HFF-Myc (cell line): ENCODE results near the gene KCNJ15.

Experiments
- DNase-seq: peaks from one replicate; pipeline ENCODE4 v3.0.0-alpha.2; 2011; ENCODE audit warnings: low read depth; ENCODE audit errors: extremely low read depth
- H3K4me3 ChIP-seq: replicated peaks from 2 replicates; pipeline ENCODE4 v1.5.1; 2011; ENCODE audit warnings: low read depth, mild to moderate bottlenecking, control low read depth, low read length
- CTCF ChIP-seq: IDR thresholded peaks from 2 replicates; pipeline ENCODE4 v1.5.1; 2012; ENCODE audit warnings: mild to moderate bottlenecking, low read depth, low read length, control low read depth; ENCODE audit errors: missing control alignments

The KCNJ15 gene

GRCh38 chr21:38221594-38221993 is 35.2 kb upstream of the KCNJ15 start:
- TF ChIP-seq CTCF = no peak
- no peak for DNase-seq
- H3K4me3 ChIP-seq = no peak overlapping the region

GRCh38 chr21:38223893-38224540 is 32.8 kb upstream of the KCNJ15 start:
- DNase-seq = no peak
- TF ChIP-seq CTCF = no peak
- no peak overlapping the region for H3K4me3 ChIP-seq

GRCh38 chr21:38227401-38227800 is 29.4 kb upstream of the KCNJ15 start:
- H3K4me3 ChIP-seq = no peak overlapping the region
- DNase-seq = no peak

GRCh38 chr21:38228115-38228514 is 28.7 kb upstream of the KCNJ15 start:
- H3K4me3 ChIP-seq = no peak overlapping the region
- DNase-seq = no peak
- no peak for TF ChIP-seq CTCF

More at GRCh38 chr21:38227401-38227800, 29.4 kb upstream of the KCNJ15 start:
- TF ChIP-seq CTCF = no peak

GRCh38 chr21:38228537-38228936 is 28.3 kb upstream of the KCNJ15 start:
- H3K4me3 ChIP-seq = no peak overlapping the region

GRCh38 chr21:38229260-38229877 is 27.4 kb upstream of the KCNJ15 start:
- DNase-seq = no peak
- no peak overlapping the region for H3K4me3 ChIP-seq
- no peak for TF ChIP-seq CTCF

More at GRCh38 chr21:38228537-38228936, 28.3 kb upstream of the KCNJ15 start:
- TF ChIP-seq CTCF = no peak
- DNase-seq = no peak
